GM19023 (cell line): Measurements from ENCODE around the gene KNL1.
"Not testable (repeated sequence)": the region's sequence is repeated elsewhere in the genome, so short reads cannot be mapped to it uniquely, and the experiment has no call there.

Experiments used
- ATAC-seq: cut with Tn5 transposase; IDR thresholded peaks from one replicate; pipeline ENCODE4 v1.9.1; 2021; ENCODE audit warnings: mild to moderate bottlenecking, moderate library complexity; ENCODE audit not compliant: unreplicated experiment

KNL1 gene

GRCh38 chr15:40578892-40579291 is 15.2 kb upstream of the KNL1 start:
- no peak for ATAC-seq

GRCh38 chr15:40581796-40582195 is 12.3 kb upstream of the KNL1 start:
- not testable (repeated sequence) for ATAC-seq

- no peak for ATAC-seq
Measured at GRCh38 chr15:40582726-40583246, 11.3 kb upstream of the KNL1 start.

GRCh38 chr15:40584191-40584590 is 9.9 kb upstream of the KNL1 start:
- ATAC-seq: no peak

- ATAC-seq: no peak
Measured at GRCh38 chr15:40590667-40591050, 3.4 kb upstream of the KNL1 start.

- no peak for ATAC-seq
Measured at GRCh38 chr15:40591389-40591788, 2.7 kb upstream of the KNL1 start.

GRCh38 chr15:40593165-40593564 is 884 bp upstream of the KNL1 start:
- no peak for ATAC-seq

GRCh38 chr15:40594429-40594836 is 384 bp downstream of the KNL1 start:
- peak; percentile 56 for ATAC-seq

GRCh38 chr15:40595219-40595618 is 1.2 kb downstream of the KNL1 start:
- ATAC-seq: no peak

GRCh38 chr15:40595773-40596172 is 1.7 kb downstream of the KNL1 start:
- no peak for ATAC-seq

GRCh38 chr15:40597024-40597423 is 3.0 kb downstream of the KNL1 start:
- no peak for ATAC-seq

- no peak for ATAC-seq
Measured at GRCh38 chr15:40598126-40598525, 4.1 kb downstream of the KNL1 start.

- ATAC-seq: no peak
Measured at GRCh38 chr15:40598672-40599071, 4.6 kb downstream of the KNL1 start.

- ATAC-seq: no peak
Measured at GRCh38 chr15:40600956-40601355, 6.9 kb downstream of the KNL1 start.

- no peak for ATAC-seq
Measured at GRCh38 chr15:40603935-40604334, 9.9 kb downstream of the KNL1 start.

- no peak for ATAC-seq
Measured at GRCh38 chr15:40613080-40613479, 19.0 kb downstream of the KNL1 start.

- no peak for ATAC-seq
Measured at GRCh38 chr15:40618023-40618422, 24.0 kb downstream of the KNL1 start.

GRCh38 chr15:40618906-40619305 is 24.9 kb downstream of the KNL1 start:
- ATAC-seq: no peak

- no peak for ATAC-seq
Measured at GRCh38 chr15:40623361-40623760, 29.3 kb downstream of the KNL1 start.

GRCh38 chr15:40630313-40630712 is 36.3 kb downstream of the KNL1 start:
- no peak for ATAC-seq

GRCh38 chr15:40633178-40633577 is 39.1 kb downstream of the KNL1 start:
- no peak for ATAC-seq

- ATAC-seq: no peak
Measured at GRCh38 chr15:40637221-40637745, 43.2 kb downstream of the KNL1 start.

GRCh38 chr15:40639677-40640076 is 45.6 kb downstream of the KNL1 start:
- ATAC-seq: no peak
